WTC11 (cell line): ENCODE results near the gene DOK3. TPM values are rescaled to one million over a fixed set of nuclear protein-coding genes. Genes with fewer than 3 reads are reported as not detected.

ENCODE experiments used
- ATAC-seq: fragments of 200-7000 bp; cut with Tn5 transposase; 2 replicates; pipeline ENCODE4 v1.10.0; 2021; ENCODE audit warnings: mild to moderate bottlenecking, moderate library complexity
- CTCF ChIA-PET: fragments of 300-600 bp; sonication (Branson Sonifier 250); formaldehyde crosslinking; loops from one replicate; lab custom pipeline; 2021; ENCODE audit warnings: antibody characterized with exemption; lab: Charles Lee
- POLR2A ChIA-PET: fragments of 350-600 bp; sonication (Branson Sonifier 250); formaldehyde crosslinking; loops from one replicate; lab custom pipeline; 2021; ENCODE audit warnings: antibody characterized with exemption; lab: Charles Lee
- DNase-seq: peaks from one replicate; pipeline ENCODE4 v3.0.0; 2021; ENCODE audit warnings: low spot score
- H3K27ac Mint-ChIP-seq: 2 replicates; pipeline ENCODE4 v1.8.0; 2021; ENCODE audit warnings: mixed read lengths
- H3K27me3 Mint-ChIP-seq: 2 replicates; pipeline ENCODE4 v1.8.0; 2021; ENCODE audit warnings: low read depth, mild to moderate bottlenecking, moderate library complexity, mixed read lengths
- H3K36me3 Mint-ChIP-seq: 2 replicates; pipeline ENCODE4 v1.8.0; 2021; ENCODE audit warnings: mixed read lengths
- H3K4me1 Mint-ChIP-seq: 2 replicates; pipeline ENCODE4 v1.8.0; 2022; ENCODE audit warnings: mixed read lengths
- H3K4me3 Mint-ChIP-seq: 2 replicates; pipeline ENCODE4 v1.8.0; 2021; ENCODE audit warnings: mild to moderate bottlenecking, moderate library complexity, mixed read lengths
- H3K9me3 Mint-ChIP-seq: 2 replicates; pipeline ENCODE4 v1.8.0; 2021; ENCODE audit warnings: mixed read lengths
- FOXJ3 ChIP-seq: sonication (generic); formaldehyde crosslinking; IDR thresholded peaks from 2 replicates; pipeline ENCODE4 v1.9.0; 2021; ENCODE audit warnings: missing genetic modification reagents, mild to moderate bottlenecking, borderline replicate concordance
- FOXK1 ChIP-seq: sonication (generic); formaldehyde crosslinking; IDR thresholded peaks from 2 replicates; pipeline ENCODE4 v1.8.0; 2022; ENCODE audit warnings: mild to moderate bottlenecking, moderate library complexity, missing genetic modification reagents
- KAT7 ChIP-seq: sonication (generic); formaldehyde crosslinking; IDR thresholded peaks from 2 replicates; pipeline ENCODE4 v1.8.1; 2023; ENCODE audit warnings: missing genetic modification reagents, mild to moderate bottlenecking, borderline replicate concordance
- NR3C1 ChIP-seq: sonication (generic); formaldehyde crosslinking; conservative IDR thresholded peaks from 2 replicates; pipeline ENCODE4 v1.8.1; 2023; ENCODE audit warnings: low read depth, mild to moderate bottlenecking, missing genetic modification reagents
- PRRX2 ChIP-seq: fragments of 250-450 bp; sonication (Bioruptor Pico); IDR thresholded peaks from 2 replicates; pipeline ENCODE4 v1.8.0; 2021; ENCODE audit warnings: mild to moderate bottlenecking
- SOX15 ChIP-seq: fragments of 250-450 bp; sonication (Bioruptor Pico); IDR thresholded peaks from 2 replicates; pipeline ENCODE4 v1.9.0; 2021; ENCODE audit warnings: mild to moderate bottlenecking
- TEAD4 ChIP-seq: sonication (generic); formaldehyde crosslinking; IDR thresholded peaks from 2 replicates; pipeline ENCODE4 v1.8.0; 2022; ENCODE audit warnings: mild to moderate bottlenecking, missing genetic modification reagents
- ZNF263 ChIP-seq: sonication (generic); formaldehyde crosslinking; IDR thresholded peaks from 2 replicates; pipeline ENCODE4 v1.8.1; 2022; ENCODE audit warnings: low read depth, mild to moderate bottlenecking, moderate library complexity, missing genetic modification reagents
- total RNA-seq: library from RNA; stranded (reverse); gene quantifications from 3 replicates; pipeline ENCODE4 v1.2.3, GENCODE V29; 2021
- TF ChIP-seq, protein P1 (sequence below): sonication (generic); formaldehyde crosslinking; conservative IDR thresholded peaks from 2 replicates; pipeline ENCODE4 v1.8.1; 2023; ENCODE audit warnings: mild to moderate bottlenecking, low read depth, missing genetic modification reagents, moderate library complexity
- TF ChIP-seq, protein P2 (sequence below): sonication (generic); formaldehyde crosslinking; IDR thresholded peaks from 2 replicates; pipeline ENCODE4 v1.8.0; 2023; ENCODE audit warnings: missing genetic modification reagents, mild to moderate bottlenecking, borderline replicate concordance
- TF ChIP-seq, protein P3 (sequence below): sonication (generic); formaldehyde crosslinking; IDR thresholded peaks from 2 replicates; pipeline ENCODE4 v1.8.1; 2023; ENCODE audit warnings: mild to moderate bottlenecking, missing genetic modification reagents, borderline replicate concordance
- TF ChIP-seq, protein P4 (sequence below): sonication (generic); formaldehyde crosslinking; conservative IDR thresholded peaks from 2 replicates; pipeline ENCODE4 v1.8.1; 2022; ENCODE audit warnings: mild to moderate bottlenecking, missing genetic modification reagents
- TF ChIP-seq, protein P5 (sequence below): sonication (generic); formaldehyde crosslinking; IDR thresholded peaks from 2 replicates; pipeline ENCODE4 v1.8.1; 2022; ENCODE audit warnings: missing genetic modification reagents, borderline replicate concordance
- TF ChIP-seq, protein P6 (sequence below): sonication (generic); formaldehyde crosslinking; IDR thresholded peaks from 2 replicates; pipeline ENCODE4 v1.8.0; 2022; ENCODE audit warnings: mild to moderate bottlenecking, missing genetic modification reagents
- TF ChIP-seq, protein P7 (sequence below): sonication (generic); formaldehyde crosslinking; IDR thresholded peaks from 2 replicates; pipeline ENCODE4 v1.8.0; 2022; ENCODE audit warnings: mild to moderate bottlenecking, missing genetic modification reagents
- TF ChIP-seq, protein P8 (sequence below): sonication (generic); formaldehyde crosslinking; IDR thresholded peaks from 2 replicates; pipeline ENCODE4 v1.8.1; 2022; ENCODE audit warnings: mild to moderate bottlenecking, moderate library complexity, missing genetic modification reagents

DOK3 gene
- total RNA-seq, 1 experiment from 2014 or later = 9.9 TPM

DNA sequence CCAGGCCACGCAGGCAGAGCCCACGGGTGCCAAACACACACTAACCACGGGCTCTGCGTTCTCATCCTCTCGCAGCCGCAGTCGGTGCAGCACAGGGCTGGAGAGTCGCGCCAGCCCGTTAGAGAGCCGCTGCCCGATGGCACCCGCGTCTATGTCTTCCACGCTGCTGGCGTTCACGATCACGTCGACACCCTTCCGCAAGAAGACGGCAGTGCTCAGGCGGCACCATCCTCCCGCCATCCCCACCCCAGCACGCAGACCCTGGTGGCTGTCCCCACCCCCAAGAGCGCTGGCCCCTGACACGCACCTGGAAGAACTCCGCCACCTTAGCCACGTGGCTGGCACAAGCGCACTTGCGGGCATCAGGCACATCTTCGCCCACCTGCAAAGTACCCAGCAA lies 42.2 kb downstream of the DOK3 start (continued):
- no peak for TF ChIP-seq ZNF263
- TF ChIP-seq, all 79 proteins: peak for 0

DNA sequence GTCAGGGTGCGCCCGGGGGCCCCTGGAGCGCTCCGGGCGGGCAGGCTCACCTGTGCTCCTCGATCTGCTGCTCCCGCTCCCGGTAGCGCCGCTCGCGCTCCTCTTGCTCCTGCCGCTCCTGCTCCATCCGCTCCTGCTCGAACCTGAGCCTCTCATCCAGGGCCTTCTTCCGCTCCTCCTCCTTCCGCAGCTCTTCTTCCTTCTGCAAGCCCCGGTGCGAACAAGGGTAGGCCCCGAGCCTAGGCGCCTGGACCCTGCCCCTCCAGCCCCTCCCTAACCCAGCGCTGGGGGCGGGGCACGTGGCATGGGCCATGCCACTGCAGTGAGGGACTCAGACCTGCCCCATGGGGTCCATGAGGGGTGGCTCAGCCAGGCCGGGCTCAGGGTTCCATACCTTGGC lies 42.8 kb downstream of the DOK3 start:
- ATAC-seq (no peak), DNase-seq (no peak)
- no peaks in the 10 kb centered on the region for H3K27me3 Mint-ChIP-seq
- no peak overlapping the region for H3K27ac Mint-ChIP-seq
- H3K4me1 Mint-ChIP-seq = peaks cover 23% of the 10 kb centered on the region
- ChIA-PET POLR2A (no interaction called here), CTCF (interaction anchor here (0.6 to 16.7 kb wide), 2 partner anchors 9 to 26 kb away, joined by 4 to 230 read pairs; partner anchors contain the start of gene PDLIM7)
- peaks cover 63% of the 10 kb centered on the region for H3K36me3 Mint-ChIP-seq
- no peak for TF ChIP-seq TEAD4 (CRISPR knock-in tag)
- TF ChIP-seq FOXJ3 = no peak
- no peak for TF ChIP-seq FOXK1
- TF ChIP-seq, protein P1, sequence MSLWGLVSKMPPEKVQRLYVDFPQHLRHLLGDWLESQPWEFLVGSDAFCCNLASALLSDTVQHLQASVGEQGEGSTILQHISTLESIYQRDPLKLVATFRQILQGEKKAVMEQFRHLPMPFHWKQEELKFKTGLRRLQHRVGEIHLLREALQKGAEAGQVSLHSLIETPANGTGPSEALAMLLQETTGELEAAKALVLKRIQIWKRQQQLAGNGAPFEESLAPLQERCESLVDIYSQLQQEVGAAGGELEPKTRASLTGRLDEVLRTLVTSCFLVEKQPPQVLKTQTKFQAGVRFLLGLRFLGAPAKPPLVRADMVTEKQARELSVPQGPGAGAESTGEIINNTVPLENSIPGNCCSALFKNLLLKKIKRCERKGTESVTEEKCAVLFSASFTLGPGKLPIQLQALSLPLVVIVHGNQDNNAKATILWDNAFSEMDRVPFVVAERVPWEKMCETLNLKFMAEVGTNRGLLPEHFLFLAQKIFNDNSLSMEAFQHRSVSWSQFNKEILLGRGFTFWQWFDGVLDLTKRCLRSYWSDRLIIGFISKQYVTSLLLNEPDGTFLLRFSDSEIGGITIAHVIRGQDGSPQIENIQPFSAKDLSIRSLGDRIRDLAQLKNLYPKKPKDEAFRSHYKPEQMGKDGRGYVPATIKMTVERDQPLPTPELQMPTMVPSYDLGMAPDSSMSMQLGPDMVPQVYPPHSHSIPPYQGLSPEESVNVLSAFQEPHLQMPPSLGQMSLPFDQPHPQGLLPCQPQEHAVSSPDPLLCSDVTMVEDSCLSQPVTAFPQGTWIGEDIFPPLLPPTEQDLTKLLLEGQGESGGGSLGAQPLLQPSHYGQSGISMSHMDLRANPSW (CRISPR knock-in tag) = no peak
- TF ChIP-seq, protein P2, sequence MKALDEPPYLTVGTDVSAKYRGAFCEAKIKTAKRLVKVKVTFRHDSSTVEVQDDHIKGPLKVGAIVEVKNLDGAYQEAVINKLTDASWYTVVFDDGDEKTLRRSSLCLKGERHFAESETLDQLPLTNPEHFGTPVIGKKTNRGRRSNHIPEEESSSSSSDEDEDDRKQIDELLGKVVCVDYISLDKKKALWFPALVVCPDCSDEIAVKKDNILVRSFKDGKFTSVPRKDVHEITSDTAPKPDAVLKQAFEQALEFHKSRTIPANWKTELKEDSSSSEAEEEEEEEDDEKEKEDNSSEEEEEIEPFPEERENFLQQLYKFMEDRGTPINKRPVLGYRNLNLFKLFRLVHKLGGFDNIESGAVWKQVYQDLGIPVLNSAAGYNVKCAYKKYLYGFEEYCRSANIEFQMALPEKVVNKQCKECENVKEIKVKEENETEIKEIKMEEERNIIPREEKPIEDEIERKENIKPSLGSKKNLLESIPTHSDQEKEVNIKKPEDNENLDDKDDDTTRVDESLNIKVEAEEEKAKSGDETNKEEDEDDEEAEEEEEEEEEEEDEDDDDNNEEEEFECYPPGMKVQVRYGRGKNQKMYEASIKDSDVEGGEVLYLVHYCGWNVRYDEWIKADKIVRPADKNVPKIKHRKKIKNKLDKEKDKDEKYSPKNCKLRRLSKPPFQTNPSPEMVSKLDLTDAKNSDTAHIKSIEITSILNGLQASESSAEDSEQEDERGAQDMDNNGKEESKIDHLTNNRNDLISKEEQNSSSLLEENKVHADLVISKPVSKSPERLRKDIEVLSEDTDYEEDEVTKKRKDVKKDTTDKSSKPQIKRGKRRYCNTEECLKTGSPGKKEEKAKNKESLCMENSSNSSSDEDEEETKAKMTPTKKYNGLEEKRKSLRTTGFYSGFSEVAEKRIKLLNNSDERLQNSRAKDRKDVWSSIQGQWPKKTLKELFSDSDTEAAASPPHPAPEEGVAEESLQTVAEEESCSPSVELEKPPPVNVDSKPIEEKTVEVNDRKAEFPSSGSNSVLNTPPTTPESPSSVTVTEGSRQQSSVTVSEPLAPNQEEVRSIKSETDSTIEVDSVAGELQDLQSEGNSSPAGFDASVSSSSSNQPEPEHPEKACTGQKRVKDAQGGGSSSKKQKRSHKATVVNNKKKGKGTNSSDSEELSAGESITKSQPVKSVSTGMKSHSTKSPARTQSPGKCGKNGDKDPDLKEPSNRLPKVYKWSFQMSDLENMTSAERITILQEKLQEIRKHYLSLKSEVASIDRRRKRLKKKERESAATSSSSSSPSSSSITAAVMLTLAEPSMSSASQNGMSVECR = no peak
- TF ChIP-seq PRRX2 = no peak
- TF ChIP-seq, protein P3, sequence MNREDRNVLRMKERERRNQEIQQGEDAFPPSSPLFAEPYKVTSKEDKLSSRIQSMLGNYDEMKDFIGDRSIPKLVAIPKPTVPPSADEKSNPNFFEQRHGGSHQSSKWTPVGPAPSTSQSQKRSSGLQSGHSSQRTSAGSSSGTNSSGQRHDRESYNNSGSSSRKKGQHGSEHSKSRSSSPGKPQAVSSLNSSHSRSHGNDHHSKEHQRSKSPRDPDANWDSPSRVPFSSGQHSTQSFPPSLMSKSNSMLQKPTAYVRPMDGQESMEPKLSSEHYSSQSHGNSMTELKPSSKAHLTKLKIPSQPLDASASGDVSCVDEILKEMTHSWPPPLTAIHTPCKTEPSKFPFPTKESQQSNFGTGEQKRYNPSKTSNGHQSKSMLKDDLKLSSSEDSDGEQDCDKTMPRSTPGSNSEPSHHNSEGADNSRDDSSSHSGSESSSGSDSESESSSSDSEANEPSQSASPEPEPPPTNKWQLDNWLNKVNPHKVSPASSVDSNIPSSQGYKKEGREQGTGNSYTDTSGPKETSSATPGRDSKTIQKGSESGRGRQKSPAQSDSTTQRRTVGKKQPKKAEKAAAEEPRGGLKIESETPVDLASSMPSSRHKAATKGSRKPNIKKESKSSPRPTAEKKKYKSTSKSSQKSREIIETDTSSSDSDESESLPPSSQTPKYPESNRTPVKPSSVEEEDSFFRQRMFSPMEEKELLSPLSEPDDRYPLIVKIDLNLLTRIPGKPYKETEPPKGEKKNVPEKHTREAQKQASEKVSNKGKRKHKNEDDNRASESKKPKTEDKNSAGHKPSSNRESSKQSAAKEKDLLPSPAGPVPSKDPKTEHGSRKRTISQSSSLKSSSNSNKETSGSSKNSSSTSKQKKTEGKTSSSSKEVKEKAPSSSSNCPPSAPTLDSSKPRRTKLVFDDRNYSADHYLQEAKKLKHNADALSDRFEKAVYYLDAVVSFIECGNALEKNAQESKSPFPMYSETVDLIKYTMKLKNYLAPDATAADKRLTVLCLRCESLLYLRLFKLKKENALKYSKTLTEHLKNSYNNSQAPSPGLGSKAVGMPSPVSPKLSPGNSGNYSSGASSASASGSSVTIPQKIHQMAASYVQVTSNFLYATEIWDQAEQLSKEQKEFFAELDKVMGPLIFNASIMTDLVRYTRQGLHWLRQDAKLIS = no peak
- TF ChIP-seq, protein P4, sequence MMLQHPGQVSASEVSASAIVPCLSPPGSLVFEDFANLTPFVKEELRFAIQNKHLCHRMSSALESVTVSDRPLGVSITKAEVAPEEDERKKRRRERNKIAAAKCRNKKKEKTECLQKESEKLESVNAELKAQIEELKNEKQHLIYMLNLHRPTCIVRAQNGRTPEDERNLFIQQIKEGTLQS = no peak
- TF ChIP-seq NR3C1 = no peak
- TF ChIP-seq, protein P5, sequence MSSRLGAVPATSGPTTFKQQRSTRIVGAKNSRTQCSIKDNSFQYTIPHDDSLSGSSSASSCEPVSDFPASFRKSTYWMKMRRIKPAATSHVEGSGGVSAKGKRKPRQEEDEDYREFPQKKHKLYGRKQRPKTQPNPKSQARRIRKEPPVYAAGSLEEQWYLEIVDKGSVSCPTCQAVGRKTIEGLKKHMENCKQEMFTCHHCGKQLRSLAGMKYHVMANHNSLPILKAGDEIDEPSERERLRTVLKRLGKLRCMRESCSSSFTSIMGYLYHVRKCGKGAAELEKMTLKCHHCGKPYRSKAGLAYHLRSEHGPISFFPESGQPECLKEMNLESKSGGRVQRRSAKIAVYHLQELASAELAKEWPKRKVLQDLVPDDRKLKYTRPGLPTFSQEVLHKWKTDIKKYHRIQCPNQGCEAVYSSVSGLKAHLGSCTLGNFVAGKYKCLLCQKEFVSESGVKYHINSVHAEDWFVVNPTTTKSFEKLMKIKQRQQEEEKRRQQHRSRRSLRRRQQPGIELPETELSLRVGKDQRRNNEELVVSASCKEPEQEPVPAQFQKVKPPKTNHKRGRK (CRISPR knock-in tag) = no peak
- TF ChIP-seq, protein P6, sequence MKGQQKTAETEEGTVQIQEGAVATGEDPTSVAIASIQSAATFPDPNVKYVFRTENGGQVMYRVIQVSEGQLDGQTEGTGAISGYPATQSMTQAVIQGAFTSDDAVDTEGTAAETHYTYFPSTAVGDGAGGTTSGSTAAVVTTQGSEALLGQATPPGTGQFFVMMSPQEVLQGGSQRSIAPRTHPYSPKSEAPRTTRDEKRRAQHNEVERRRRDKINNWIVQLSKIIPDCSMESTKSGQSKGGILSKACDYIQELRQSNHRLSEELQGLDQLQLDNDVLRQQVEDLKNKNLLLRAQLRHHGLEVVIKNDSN (CRISPR knock-in tag) = no peak
- TF ChIP-seq KAT7 (CRISPR knock-in tag) = no peak
- TF ChIP-seq, protein P7, sequence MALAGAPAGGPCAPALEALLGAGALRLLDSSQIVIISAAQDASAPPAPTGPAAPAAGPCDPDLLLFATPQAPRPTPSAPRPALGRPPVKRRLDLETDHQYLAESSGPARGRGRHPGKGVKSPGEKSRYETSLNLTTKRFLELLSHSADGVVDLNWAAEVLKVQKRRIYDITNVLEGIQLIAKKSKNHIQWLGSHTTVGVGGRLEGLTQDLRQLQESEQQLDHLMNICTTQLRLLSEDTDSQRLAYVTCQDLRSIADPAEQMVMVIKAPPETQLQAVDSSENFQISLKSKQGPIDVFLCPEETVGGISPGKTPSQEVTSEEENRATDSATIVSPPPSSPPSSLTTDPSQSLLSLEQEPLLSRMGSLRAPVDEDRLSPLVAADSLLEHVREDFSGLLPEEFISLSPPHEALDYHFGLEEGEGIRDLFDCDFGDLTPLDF (CRISPR knock-in tag) = no peak
- TF ChIP-seq SOX15 = no peak
- TF ChIP-seq, protein P8, sequence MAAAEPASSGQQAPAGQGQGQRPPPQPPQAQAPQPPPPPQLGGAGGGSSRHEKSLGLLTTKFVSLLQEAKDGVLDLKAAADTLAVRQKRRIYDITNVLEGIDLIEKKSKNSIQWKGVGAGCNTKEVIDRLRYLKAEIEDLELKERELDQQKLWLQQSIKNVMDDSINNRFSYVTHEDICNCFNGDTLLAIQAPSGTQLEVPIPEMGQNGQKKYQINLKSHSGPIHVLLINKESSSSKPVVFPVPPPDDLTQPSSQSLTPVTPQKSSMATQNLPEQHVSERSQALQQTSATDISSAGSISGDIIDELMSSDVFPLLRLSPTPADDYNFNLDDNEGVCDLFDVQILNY (CRISPR knock-in tag) = no peak
- no peak overlapping the region for H3K4me3 Mint-ChIP-seq
- peaks cover 10% of the 10 kb centered on the region for H3K9me3 Mint-ChIP-seq
